ENCODE data around the gene TOR2A.

TOR2A gene

GRCh38 chr9:127708952-127709587 lies 26.0 kb downstream of the TOR2A start:
- Histone ChIP-seq H3K27ac (ENCODE audit: low read length) (no peak overlapping the region), H3K4me3 (ENCODE audit: low read length) (no peak overlapping the region), H3K4me2 (ENCODE audit: low read depth, low read length) (no peak overlapping the region), H3K79me2 (ENCODE audit: low read length) (no peaks in the 10 kb centered on the region), H3F3A (ENCODE audit: insufficient read depth, low read length) (no peaks in the 10 kb centered on the region), H3K27me3 (replicated peaks; ENCODE audit: insufficient read depth, low read length) (no peaks in the 10 kb centered on the region), H2AFZ (ENCODE audit: low read length) (no peak overlapping the region), H3K9me2 (replicated peaks; ENCODE audit: insufficient read depth, low read length) (no peaks in the 10 kb centered on the region), H3K9ac (ENCODE audit: low read length) (no peak overlapping the region), H3K36me3 (replicated peaks; ENCODE audit: insufficient read depth, low read length) (no peaks in the 10 kb centered on the region), H3K4me1 (ENCODE audit: low read length) (no peaks in the 10 kb centered on the region), H3K9me3 (replicated peaks; ENCODE audit: insufficient read depth, low read length) (no peaks in the 10 kb centered on the region), H4K20me1 (ENCODE audit: insufficient read depth, low read length) (no peaks in the 10 kb centered on the region)
- TF ChIP-seq EZH2phosphoT487 (IDR thresholded peaks at IDR 0.05; ENCODE audit: low read length) = no peak
- TF ChIP-seq EZH2 (optimal IDR thresholded peaks at IDR 0.05; ENCODE audit: low read depth, low read length) = no peak
- TF ChIP-seq CTCF (IDR thresholded peaks at IDR 0.05; ENCODE audit: low read length) = no peak
- no peak for DNase-seq

- Histone ChIP-seq H3K9ac (ENCODE audit: low read length) (no peak overlapping the region), H2AFZ (ENCODE audit: low read length) (no peak overlapping the region), H4K20me1 (ENCODE audit: insufficient read depth, low read length) (no peaks in the 10 kb centered on the region), H3K4me1 (ENCODE audit: low read length) (no peaks in the 10 kb centered on the region), H3K27me3 (replicated peaks; ENCODE audit: insufficient read depth, low read length) (no peaks in the 10 kb centered on the region), H3F3A (ENCODE audit: insufficient read depth, low read length) (no peaks in the 10 kb centered on the region), H3K9me3 (replicated peaks; ENCODE audit: insufficient read depth, low read length) (no peaks in the 10 kb centered on the region), H3K4me3 (ENCODE audit: low read length) (no peak overlapping the region), H3K27ac (ENCODE audit: low read length) (no peak overlapping the region), H3K9me2 (replicated peaks; ENCODE audit: insufficient read depth, low read length) (no peaks in the 10 kb centered on the region), H3K36me3 (replicated peaks; ENCODE audit: insufficient read depth, low read length) (no peaks in the 10 kb centered on the region), H3K79me2 (ENCODE audit: low read length) (no peaks in the 10 kb centered on the region), H3K4me2 (ENCODE audit: low read depth, low read length) (no peak overlapping the region)
- peak; percentile 12 for DNase-seq
- TF ChIP-seq CTCF (IDR thresholded peaks at IDR 0.05; ENCODE audit: low read length) (peak; percentile 25; the same call in 1 of the 2 replicates), EZH2phosphoT487 (IDR thresholded peaks at IDR 0.05; ENCODE audit: low read length) (no peak)
Observed at GRCh38 chr9:127707766-127708165, 27.3 kb downstream of the TOR2A start.

GRCh38 chr9:127706836-127707241 lies 28.3 kb downstream of the TOR2A start, which contains the start of gene CFAP157:
Gene CFAP157 (plus strand): TSS chr9:127706988. CDS start chr9:127707032, 44 bp downstream.
- H3K9ac ChIP-seq (ENCODE audit: low read length) = no peak within 1 kb of the TSS
- H3K79me2 ChIP-seq (ENCODE audit: low read length) = no peaks in the 10 kb centered on the region
- H2AFZ ChIP-seq (ENCODE audit: low read length) = no peak within 1 kb of the TSS
- no peaks in the 10 kb centered on the region for H3K27me3 ChIP-seq (replicated peaks; ENCODE audit: insufficient read depth, low read length)
- H3K4me2 ChIP-seq (ENCODE audit: low read depth, low read length) = no peak within 1 kb of the TSS
- DNase-seq = no peak
- H3K27ac ChIP-seq (ENCODE audit: low read length) = no peak within 1 kb of the TSS
- H3K4me3 ChIP-seq (ENCODE audit: low read length) = no peak within 1 kb of the TSS
- no peaks in the 10 kb centered on the region for H3F3A ChIP-seq (ENCODE audit: insufficient read depth, low read length)
- no peaks in the 10 kb centered on the region for H3K9me2 ChIP-seq (replicated peaks; ENCODE audit: insufficient read depth, low read length)
- no peaks in the 10 kb centered on the region for H4K20me1 ChIP-seq (ENCODE audit: insufficient read depth, low read length)
- no peaks in the 10 kb centered on the region for H3K36me3 ChIP-seq (replicated peaks; ENCODE audit: insufficient read depth, low read length)
- H3K9me3 ChIP-seq (replicated peaks; ENCODE audit: insufficient read depth, low read length) = no peaks in the 10 kb centered on the region
- TF ChIP-seq EZH2phosphoT487 (IDR thresholded peaks at IDR 0.05; ENCODE audit: low read length) (no peak), EZH2 (optimal IDR thresholded peaks at IDR 0.05; ENCODE audit: low read depth, low read length) (no peak), CTCF (IDR thresholded peaks at IDR 0.05; ENCODE audit: low read length) (no peak)
- no peaks in the 10 kb centered on the region for H3K4me1 ChIP-seq (ENCODE audit: low read length)

Measured in MM.1S (cell line).